GM20431 (cell line): ENCODE measurements around the gene HRAS.
"Not testable (repeated sequence)": the region's sequence is repeated elsewhere in the genome, so short reads cannot be mapped to it uniquely, and the experiment has no call there.

Experiments
- in situ Hi-C: fragments of 300-500 bp; cut with MseI, MboI; formaldehyde crosslinking; loops from one replicate; pipeline ENCODE4 v1.15.0; 2020; ENCODE audit warnings: low sequenced_read_pairs; ENCODE audit not compliant: unreplicated experiment

HRAS gene

GRCh38 chr11:516918-517685 lies 18.3 kb downstream of the HRAS start:
- in situ Hi-C loops, result not testable (repeated sequence)

- in situ Hi-C loops, result no loop called here
These were observed 19.0 kb downstream of the HRAS start for GRCh38 chr11:516400-516799.

GRCh38 chr11:515131-515530 lies 20.2 kb downstream of the HRAS start:
- in situ Hi-C loops, result no loop called here

- in situ Hi-C loops, result no loop called here
These were observed 20.8 kb downstream of the HRAS start for GRCh38 chr11:514606-515005.

- in situ Hi-C loops, result no loop called here
These were observed 22.4 kb downstream of the HRAS start for GRCh38 chr11:512761-513595.

- in situ Hi-C loops, result no loop called here
These were observed 26.4 kb downstream of the HRAS start for GRCh38 chr11:508956-509355.

GRCh38 chr11:507727-508515 lies 27.5 kb downstream of the HRAS start:
- in situ Hi-C loops, result no loop called here

DNA sequence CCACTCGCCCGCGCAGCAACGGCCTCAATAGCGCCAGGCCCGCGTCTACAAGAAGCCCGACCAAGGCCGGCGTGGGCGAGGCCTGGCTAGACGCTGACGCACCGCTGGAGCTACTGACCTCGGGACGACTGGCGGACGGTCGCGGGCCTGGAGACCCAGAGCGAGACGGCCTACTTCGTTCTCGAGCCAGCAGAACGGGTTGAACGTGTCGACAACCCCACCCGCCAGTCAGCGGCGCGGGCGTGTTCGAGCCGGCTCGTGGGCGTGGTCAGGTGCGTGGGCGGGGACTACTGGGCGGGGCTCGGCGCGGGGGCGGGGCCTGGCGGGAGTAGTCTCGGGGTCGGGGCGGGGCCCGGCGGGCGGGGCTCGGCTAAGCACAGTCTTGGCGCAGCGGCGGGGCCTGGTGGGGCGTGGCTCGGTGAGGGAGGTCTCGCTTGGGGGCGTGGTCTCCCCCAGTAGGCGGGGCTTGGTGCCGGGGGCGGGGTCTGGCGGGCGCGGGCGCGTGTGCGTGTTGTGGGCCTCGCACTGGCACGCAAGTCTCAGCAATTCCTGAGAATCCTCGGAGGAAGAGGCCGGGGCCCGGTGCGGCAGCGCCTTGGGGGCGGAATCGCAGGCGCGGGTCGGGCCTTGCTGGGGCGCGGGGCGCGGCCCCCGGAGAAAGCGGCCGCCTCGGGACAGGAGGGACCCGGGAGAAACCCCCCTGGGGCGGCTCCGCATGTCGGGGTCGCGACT lies 28.2 kb downstream of the HRAS start, which contains the start of gene RNH1:
RNH1 (minus strand) TSS at position 248 of the 732 bp plus-strand sequence. CDS start 5,080 bp downstream, outside the sequence.
- in situ Hi-C loops, result no loop called here

DNA sequence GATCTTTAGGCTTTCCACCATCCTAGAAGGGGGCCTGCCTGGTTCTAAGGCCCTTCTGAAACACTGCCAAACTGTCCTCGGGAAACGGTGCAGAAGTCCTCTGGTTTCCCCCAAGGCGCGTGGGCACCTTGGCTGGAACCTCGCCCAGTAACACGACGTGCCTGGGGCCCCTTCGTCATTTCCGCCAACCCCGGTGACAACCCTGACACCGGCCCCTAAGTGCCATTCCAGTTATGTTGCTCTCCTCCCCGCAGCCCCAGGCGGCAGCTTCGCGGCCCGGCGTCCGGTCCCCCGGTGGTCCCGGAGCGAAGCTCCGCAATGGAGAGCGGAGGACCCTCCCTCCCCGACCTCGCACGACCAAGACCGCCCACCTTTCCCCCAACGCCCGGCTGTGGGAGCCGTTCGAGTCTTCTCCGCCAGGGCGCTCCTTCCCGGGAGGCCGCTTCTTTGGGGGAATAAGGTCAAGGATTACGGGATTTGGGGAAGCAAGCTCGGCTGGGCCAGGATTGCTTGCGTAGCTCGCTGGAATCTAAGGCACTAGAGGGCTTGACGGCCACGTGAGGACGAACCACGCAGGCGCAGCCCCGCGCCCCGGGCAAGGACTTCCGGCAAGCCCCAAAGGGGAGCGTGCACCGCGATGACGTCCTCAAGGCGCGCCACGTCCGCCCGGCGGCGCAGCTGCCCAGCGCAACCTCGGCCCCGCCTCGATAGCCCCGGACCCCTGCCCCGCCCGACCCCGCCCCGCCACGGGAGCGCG lies 29.0 kb downstream of the HRAS start:
- in situ Hi-C loops, result no loop called here

DNA sequence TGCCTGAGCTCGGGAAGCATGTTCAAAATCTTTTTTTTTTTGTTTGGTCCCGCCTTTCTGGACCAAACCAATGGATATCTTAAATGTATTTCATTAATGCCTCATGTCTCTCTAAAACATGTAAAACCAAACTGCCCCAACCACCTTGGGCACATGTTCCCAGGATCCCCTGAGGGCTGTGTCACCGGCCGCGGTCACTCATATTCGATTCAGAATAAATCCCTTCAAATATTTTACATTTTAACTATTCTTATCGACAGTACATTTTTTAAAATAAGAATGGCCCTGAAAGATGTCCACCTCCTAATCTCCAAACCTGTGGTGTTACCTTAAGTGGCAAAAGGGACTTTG lies 30.4 kb downstream of the HRAS start:
- in situ Hi-C loops, result no loop called here

DNA sequence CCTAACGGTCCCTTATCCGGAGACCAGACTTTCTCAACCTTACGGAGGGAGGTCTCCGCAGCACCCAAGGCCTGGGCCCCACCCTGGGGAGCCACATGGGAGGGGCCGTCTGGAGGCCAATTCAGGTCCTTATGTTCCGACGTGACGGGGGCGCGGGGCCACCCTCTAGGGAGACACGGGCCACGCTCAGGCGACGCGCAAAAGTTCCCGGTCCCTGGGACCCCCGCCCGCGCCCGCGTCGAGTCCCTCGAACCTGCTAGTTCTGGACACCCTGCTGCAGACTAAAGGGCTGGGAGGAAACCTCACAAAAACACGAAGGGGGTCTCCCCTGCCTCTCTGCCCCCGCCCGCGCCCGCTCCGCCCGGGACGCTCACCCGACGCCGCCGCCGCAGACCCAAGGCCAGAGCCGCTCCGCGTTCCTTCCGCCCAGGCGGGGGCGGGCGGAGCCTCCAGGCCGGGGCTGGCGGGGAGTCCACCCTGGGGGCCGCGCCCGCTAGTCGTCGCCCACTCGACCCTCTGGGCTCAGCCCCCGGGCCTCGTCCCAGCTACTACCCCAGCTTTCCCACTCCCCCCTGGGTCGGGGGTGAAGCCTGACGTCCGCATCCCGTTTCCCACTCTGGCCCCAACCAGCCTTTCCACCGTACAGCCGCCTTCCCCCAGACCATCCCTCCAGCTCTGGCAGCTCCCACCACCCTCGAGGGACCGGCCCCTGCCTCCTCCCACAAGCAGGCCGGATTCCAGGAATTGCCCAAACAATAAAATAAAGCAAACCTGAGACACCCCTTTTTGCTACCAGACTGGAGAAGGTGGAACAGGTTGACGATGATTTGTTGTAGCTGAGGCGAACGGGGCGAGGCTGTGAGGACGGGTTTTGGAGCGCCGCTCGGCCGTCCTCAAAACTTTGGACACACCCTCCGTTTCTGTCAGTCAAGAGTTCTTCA lies 31.1 kb downstream of the HRAS start:
- in situ Hi-C loops, result no loop called here

- in situ Hi-C loops, result no loop called here
These were observed 32.0 kb downstream of the HRAS start for GRCh38 chr11:503179-503981.

GRCh38 chr11:502288-503178 lies 32.8 kb downstream of the HRAS start:
- in situ Hi-C loops, result no loop called here

DNA sequence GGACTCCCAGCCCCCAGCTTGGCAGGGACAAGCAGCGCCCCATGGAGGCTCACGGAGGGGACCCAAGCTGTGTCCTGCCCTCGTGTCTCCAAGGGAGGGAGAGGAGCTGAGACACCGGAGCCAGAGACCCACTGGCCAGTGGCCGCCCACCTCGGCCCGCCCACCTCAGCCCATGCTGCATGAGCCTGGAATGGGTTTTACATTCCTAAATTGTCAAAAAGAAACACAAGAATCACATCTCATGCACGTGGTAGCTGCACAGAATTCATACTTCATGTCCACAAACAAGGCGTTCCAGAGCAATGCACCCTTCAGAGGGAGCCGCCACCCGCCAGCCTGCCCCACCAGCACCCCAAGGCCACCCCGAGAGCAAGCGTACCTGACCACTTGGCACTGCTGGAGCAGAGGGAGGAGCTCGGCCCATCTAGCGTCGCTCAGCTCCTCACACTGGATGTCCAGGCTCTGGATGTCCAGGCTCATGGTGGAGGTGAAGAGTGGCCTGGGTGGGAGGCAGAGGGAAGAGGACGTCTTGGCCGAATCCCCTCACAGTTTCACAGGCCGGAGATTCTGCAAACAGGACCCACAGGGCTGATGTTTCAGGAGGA lies 33.6 kb downstream of the HRAS start:
- in situ Hi-C loops, result no loop called here

DNA sequence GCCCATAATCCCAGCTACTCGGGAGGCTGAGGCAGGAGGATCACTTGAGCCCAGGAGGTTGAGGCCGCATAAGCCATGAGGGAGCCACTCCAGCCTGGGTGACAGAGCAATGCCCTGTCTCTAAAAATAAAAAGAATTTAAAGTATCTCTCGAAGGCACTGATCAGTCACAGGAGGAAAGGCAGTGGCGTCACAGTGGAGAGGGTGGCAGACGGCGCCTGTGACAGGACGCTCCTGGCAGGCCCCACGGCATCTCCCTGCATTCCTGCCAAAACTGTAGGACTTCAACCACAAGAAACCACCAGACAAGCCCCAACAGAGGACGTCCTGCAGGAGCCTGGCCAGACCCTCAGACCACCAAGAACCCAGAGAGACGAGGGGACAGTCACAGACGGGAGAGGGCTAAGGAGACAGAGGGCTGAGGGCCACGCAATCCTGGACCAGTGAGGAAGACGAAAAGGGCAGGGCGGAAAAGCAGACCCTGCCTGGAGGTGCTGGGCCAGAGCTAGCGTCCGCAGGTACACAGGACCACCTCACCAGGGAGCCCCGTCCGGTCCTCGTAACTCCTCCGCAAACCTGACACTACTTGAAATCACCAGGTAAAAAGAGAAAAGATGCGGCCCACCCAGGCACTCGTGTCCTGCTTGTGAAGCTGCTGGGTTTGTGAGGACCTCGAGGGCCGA lies 34.2 kb downstream of the HRAS start:
- in situ Hi-C loops, result no loop called here
